HEK293 (cell line): ENCODE data around the gene HS3ST5.

Source experiments
- EGR2 ChIP-seq: fragments of 450-650 bp; formaldehyde crosslinking; IDR thresholded peaks from 2 replicates; pipeline ENCODE4 v1.5.1; 2016; ENCODE audit warnings: low read depth, missing biosample characterization, missing genetic modification characterization
- ZNF248 ChIP-seq: fragments of 450-650 bp; formaldehyde crosslinking; IDR thresholded peaks from 2 replicates; pipeline ENCODE4 v1.5.1; 2017; ENCODE audit warnings: missing biosample characterization, missing genetic modification characterization
- ZNF335 ChIP-seq: fragments of 450-650 bp; formaldehyde crosslinking; conservative IDR thresholded peaks from 2 replicates; pipeline ENCODE4 v1.5.1; 2016; ENCODE audit warnings: missing biosample characterization, missing genetic modification characterization
- ZNF544 ChIP-seq: fragments of 450-650 bp; formaldehyde crosslinking; IDR thresholded peaks from 2 replicates; pipeline ENCODE4 v1.5.0; 2017; ENCODE audit warnings: missing biosample characterization, missing genetic modification characterization
- ZNF596 ChIP-seq: fragments of 450-650 bp; IDR thresholded peaks from 2 replicates; pipeline ENCODE4 v1.5.0; 2018; ENCODE audit warnings: missing biosample characterization, mild to moderate bottlenecking, missing genetic modification characterization, moderate library complexity
- ZNF664 ChIP-seq: fragments of 450-650 bp; formaldehyde crosslinking; IDR thresholded peaks from 2 replicates; pipeline ENCODE4 v1.5.1; 2016; ENCODE audit warnings: missing biosample characterization, missing genetic modification characterization
- ZNF776 ChIP-seq: fragments of 450-650 bp; formaldehyde crosslinking; IDR thresholded peaks from 2 replicates; pipeline ENCODE4 v1.5.0; 2017; ENCODE audit warnings: missing biosample characterization, missing genetic modification characterization, borderline replicate concordance
- ZSCAN30 ChIP-seq: fragments of 450-650 bp; IDR thresholded peaks from 2 replicates; pipeline ENCODE4 v1.5.1; 2018; ENCODE audit warnings: missing biosample characterization, mild to moderate bottlenecking, missing genetic modification characterization, moderate library complexity
- TF ChIP-seq, protein P1 (sequence below): fragments of 450-650 bp; formaldehyde crosslinking; IDR thresholded peaks from 2 replicates; pipeline ENCODE4 v1.5.1; 2016; ENCODE audit warnings: missing biosample characterization, missing genetic modification characterization

DNA sequence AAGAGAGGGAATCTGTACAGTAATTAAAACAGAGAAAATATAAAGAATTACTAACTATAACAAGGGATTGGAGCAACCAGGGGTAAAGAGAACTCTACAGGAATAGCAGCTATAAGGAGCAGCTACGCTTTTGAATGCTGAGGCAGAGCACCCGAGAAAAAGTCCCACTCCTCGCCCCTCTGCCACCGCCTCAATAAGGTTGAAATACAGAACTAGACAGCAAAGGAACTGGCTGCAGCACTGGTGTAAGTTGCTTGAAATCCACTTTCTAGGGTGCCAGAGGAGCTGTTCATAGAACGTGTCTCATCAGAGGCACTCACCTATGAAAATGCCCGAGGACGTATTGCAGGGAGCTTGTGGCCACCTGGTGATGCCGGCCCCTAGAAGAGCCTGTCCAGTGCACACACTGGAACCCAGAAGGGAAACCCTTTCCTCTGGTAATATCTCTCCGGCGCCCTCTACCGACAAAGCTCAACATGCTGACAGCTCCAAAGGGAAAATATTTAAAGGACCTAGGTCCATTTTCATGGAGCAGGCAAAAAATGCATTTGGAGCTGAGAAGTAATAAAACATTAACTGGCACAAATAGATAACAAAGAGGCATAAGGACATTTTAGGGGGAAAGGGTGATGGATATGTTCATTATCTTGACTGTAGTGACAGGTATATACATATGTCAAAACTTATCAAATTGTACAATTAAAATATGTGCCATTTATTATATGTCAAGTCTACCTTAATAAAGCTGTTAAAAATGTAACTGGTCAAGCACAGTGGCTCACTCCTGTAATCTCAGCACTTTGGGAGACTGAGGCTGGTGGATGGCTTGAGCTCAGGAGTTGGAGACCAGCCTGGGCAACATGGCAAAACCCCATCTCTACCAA is 234.5 kb downstream of the HS3ST5 start:
- TF ChIP-seq ZNF664 (tag by site-specific recombination) (no peak), ZNF544 (tag by site-specific recombination) (no peak), ZNF248 (tag by site-specific recombination) (no peak), ZNF335 (tag by site-specific recombination) (no peak), ZNF776 (tag by site-specific recombination) (no peak), ZNF596 (no peak), ZSCAN30 (tag by site-specific recombination) (no peak), EGR2 (tag by site-specific recombination) (no peak)
- TF ChIP-seq, protein P1, sequence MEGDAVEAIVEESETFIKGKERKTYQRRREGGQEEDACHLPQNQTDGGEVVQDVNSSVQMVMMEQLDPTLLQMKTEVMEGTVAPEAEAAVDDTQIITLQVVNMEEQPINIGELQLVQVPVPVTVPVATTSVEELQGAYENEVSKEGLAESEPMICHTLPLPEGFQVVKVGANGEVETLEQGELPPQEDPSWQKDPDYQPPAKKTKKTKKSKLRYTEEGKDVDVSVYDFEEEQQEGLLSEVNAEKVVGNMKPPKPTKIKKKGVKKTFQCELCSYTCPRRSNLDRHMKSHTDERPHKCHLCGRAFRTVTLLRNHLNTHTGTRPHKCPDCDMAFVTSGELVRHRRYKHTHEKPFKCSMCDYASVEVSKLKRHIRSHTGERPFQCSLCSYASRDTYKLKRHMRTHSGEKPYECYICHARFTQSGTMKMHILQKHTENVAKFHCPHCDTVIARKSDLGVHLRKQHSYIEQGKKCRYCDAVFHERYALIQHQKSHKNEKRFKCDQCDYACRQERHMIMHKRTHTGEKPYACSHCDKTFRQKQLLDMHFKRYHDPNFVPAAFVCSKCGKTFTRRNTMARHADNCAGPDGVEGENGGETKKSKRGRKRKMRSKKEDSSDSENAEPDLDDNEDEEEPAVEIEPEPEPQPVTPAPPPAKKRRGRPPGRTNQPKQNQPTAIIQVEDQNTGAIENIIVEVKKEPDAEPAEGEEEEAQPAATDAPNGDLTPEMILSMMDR (tag by site-specific recombination): no peak
